Neuronal stem cell (in vitro differentiated cells): ENCODE data around the gene LRCH3.

Source experiments
- DNase-seq: peaks from one replicate; pipeline ENCODE4 v3.0.0-alpha.2; 2013; ENCODE audit warnings: low spot score
- H2AFZ ChIP-seq: one replicate; pipeline ENCODE4 v1.6.1; 2013; ENCODE audit warnings: mild to moderate bottlenecking, low read length, inconsistent platforms
- H2AK5ac ChIP-seq: 2 replicates; pipeline ENCODE4 v1.6.1; 2013; ENCODE audit warnings: low read depth, mild to moderate bottlenecking, inconsistent platforms, low read length, moderate library complexity, mixed read lengths
- H2BK120ac ChIP-seq: 2 replicates; pipeline ENCODE4 v1.6.1; 2013; ENCODE audit warnings: low read depth, mild to moderate bottlenecking, inconsistent platforms, low read length, moderate library complexity, mixed read lengths
- H2BK12ac ChIP-seq: one replicate; pipeline ENCODE4 v1.6.1; 2013; ENCODE audit warnings: low read length, inconsistent platforms
- H2BK15ac ChIP-seq: 2 replicates; pipeline ENCODE4 v1.6.1; 2013; ENCODE audit warnings: mild to moderate bottlenecking, low read length, inconsistent platforms, mixed read lengths
- H2BK5ac ChIP-seq: one replicate; pipeline ENCODE4 v1.6.1; 2013; ENCODE audit warnings: inconsistent platforms, mild to moderate bottlenecking, low read length, moderate library complexity
- H3K14ac ChIP-seq: one replicate; pipeline ENCODE4 v1.6.1; 2013; ENCODE audit warnings: low read length, inconsistent platforms
- H3K18ac ChIP-seq: 2 replicates; pipeline ENCODE4 v1.6.1; 2013; ENCODE audit warnings: low read length, inconsistent platforms
- H3K23ac ChIP-seq: 2 replicates; pipeline ENCODE4 v1.6.1; 2013; ENCODE audit warnings: low read depth, mild to moderate bottlenecking, mixed read lengths, low read length, inconsistent platforms; ENCODE audit not compliant: poor library complexity
- H3K27ac ChIP-seq: replicated peaks from 3 replicates; pipeline ENCODE4 v1.5.1; 2013; ENCODE audit warnings: low read length, inconsistent platforms
- H3K27me3 ChIP-seq, 3 experiments: 2 replicates each; pipeline ENCODE4 v1.6.1; 2013; ENCODE audit warnings: low read length in 3 of 3, mild to moderate bottlenecking in 2 of 3, inconsistent platforms in 1 of 3, low read depth in 1 of 3, mixed read lengths in 1 of 3, moderate library complexity in 1 of 3; ENCODE audit not compliant: control insufficient read depth in 3 of 3, insufficient read depth in 3 of 3
- H3K36me3 ChIP-seq, 2 donors: replicated peaks in 1 of 2; 2 replicates each; pipeline ENCODE4 v1.6.1; 2013; ENCODE audit warnings: low read length in 2 of 2; ENCODE audit not compliant: control insufficient read depth in 2 of 2, insufficient read depth in 2 of 2
- H3K4ac ChIP-seq: 2 replicates; pipeline ENCODE4 v1.6.1; 2013; ENCODE audit warnings: inconsistent platforms, mild to moderate bottlenecking, low read length, moderate library complexity
- H3K4me1 ChIP-seq, 2 donors: 1 replicate in 1 of 2; 2 replicates in 1 of 2; pipeline ENCODE4 v1.6.1; 2013; ENCODE audit warnings: low read length in 2 of 2, low read depth in 1 of 2; ENCODE audit not compliant: control insufficient read depth in 2 of 2, insufficient read depth in 1 of 2
- H3K4me2 ChIP-seq: one replicate; pipeline ENCODE4 v1.6.1; 2013; ENCODE audit warnings: mild to moderate bottlenecking, low read length, inconsistent platforms; ENCODE audit not compliant: insufficient read depth, poor library complexity, severe bottlenecking
- H3K4me3 ChIP-seq, 2 donors: 2 replicates each; pipeline ENCODE4 v1.5.1; 2013; ENCODE audit warnings: low read length in 2 of 2, mild to moderate bottlenecking in 2 of 2, inconsistent platforms in 1 of 2, moderate library complexity in 1 of 2
- H3K79me1 ChIP-seq: one replicate; pipeline ENCODE4 v1.6.1; 2013; ENCODE audit warnings: low read depth, mild to moderate bottlenecking, inconsistent platforms, low read length, moderate library complexity
- H3K9ac ChIP-seq: one replicate; pipeline ENCODE4 v1.6.1; 2013; ENCODE audit warnings: mild to moderate bottlenecking, low read depth, low read length, inconsistent platforms; ENCODE audit not compliant: poor library complexity
- H3K9me3 ChIP-seq, 2 donors: replicated peaks in 1 of 2; 2 replicates each; pipeline versions ENCODE3 to v1.6.1; 2013; ENCODE audit warnings: low read length in 2 of 2, mild to moderate bottlenecking in 2 of 2, inconsistent platforms in 1 of 2, low read depth in 1 of 2, mixed read lengths in 1 of 2, moderate library complexity in 1 of 2; ENCODE audit not compliant: control insufficient read depth in 2 of 2, insufficient read depth in 1 of 2
- H4K8ac ChIP-seq: one replicate; pipeline ENCODE4 v1.6.1; 2013; ENCODE audit warnings: low read depth, mild to moderate bottlenecking, inconsistent platforms, low read length, moderate library complexity
- H4K91ac ChIP-seq: one replicate; pipeline ENCODE4 v1.6.1; 2013; ENCODE audit warnings: low read length, low read depth, mild to moderate bottlenecking, inconsistent platforms; ENCODE audit not compliant: poor library complexity
- WGBS, 2 donors: extraction: QIAGEN DNeasy Blood & Tissue Kit; methylation state at CpG; one replicate each; pipeline ENCODE4 v1.1.7; 2013; ENCODE audit warnings: missing lambda C conversion rate in 2 of 2, mixed read lengths in 1 of 2; ENCODE audit not compliant: insufficient read length in 2 of 2, insufficient replicate concordance in 1 of 2; ENCODE audit errors: extremely low coverage in 2 of 2; 5-methylcytosine and 5-hydroxymethylcytosine counted together

Gene LRCH3

DNA sequence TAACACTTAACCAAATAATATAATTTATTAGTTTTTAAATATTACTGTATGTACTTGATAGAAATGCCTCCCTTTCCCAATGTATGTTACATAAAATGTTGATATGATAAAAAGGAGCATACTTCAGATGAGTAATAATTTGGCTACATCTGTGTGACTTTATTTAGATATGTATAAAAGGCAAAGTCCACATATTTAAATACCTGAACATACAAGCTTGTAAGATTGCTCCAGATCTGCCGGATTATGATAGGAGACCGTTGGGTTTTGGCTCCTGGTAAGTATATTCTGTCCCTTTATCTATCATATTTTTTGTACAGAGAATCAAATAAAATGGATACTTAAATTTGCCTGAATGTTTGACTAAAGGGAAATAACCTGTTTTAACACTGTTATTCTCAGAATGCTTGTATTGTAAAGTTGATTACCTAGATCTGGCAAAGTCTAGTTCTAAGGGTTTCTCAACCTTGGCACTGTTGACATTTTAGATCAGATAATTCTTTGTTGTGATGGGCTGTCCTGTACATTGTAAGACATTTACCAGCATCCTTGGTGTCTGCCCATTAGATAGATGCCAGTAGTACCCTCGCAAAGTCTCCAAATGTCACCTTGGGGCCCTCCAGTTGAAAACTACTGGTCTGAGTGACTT, 38.5 kb downstream of the LRCH3 start:
- H3K4ac ChIP-seq, result no peak overlapping the region
- no peak overlapping the region for H4K91ac ChIP-seq
- H3K23ac ChIP-seq, result no peak overlapping the region
- H2BK120ac ChIP-seq, result no peak overlapping the region
- no peak for DNase-seq
- no peak overlapping the region for H4K8ac ChIP-seq
- peaks cover 12 to 90% of the 10 kb centered on the region in 2 donors for H3K36me3 ChIP-seq
- no CpG with 5 or more reads among the region's 3 CpGs for WGBS, 2 donors
- H3K27me3 ChIP-seq, result no peaks in the 10 kb centered on the region
- no peak overlapping the region for H2AFZ ChIP-seq
- no peak overlapping the region for H3K14ac ChIP-seq
- no peaks in the 10 kb centered on the region for H3K4me1 ChIP-seq
- no peak overlapping the region for H3K27ac ChIP-seq
- H3K4me2 ChIP-seq, result no peak overlapping the region
- no peak overlapping the region for H2BK12ac ChIP-seq
- H2BK5ac ChIP-seq, result no peak overlapping the region
- H2BK15ac ChIP-seq, result no peak overlapping the region
- no peak overlapping the region for H3K9ac ChIP-seq
- H3K79me1 ChIP-seq, result no peaks in the 10 kb centered on the region
- H3K9me3 ChIP-seq, result no peaks in the 10 kb centered on the region
- H3K18ac ChIP-seq, result no peak overlapping the region
- no peak overlapping the region for H3K4me3 ChIP-seq
- H2AK5ac ChIP-seq, result no peak overlapping the region

DNA sequence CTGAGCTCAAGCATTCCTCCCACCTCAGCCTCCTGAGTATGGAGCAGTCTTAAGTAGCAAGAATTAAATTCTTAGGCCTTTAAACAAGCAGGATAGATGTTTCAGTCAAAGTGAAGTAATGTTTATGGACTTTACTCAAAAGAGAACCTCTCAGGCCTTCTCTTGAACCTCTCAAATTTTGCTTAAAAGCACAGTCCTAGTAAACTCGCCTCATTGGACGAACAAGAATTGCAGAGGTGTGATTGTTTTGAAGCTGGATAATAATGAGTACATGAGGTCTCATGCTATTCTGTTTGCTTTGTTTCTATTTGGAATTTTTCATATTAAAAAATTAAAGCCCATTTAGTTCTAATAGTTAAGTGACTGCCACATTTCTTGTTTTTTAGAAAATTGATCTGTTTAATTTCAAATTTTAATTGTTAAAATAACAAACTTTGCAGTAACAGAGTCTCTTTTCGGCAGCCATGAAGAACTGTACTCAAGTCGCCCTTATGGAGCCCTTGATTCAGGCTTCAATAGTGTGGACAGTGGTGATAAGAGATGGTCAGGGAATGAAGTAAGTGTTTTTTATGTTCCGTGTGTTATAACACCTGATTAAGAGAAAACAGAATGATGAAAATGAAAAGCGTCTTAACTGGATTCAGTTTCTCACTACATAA, 39.4 kb downstream of the LRCH3 start:
- H3K9ac ChIP-seq, result no peak overlapping the region
- H3K18ac ChIP-seq, result no peak overlapping the region
- no peak overlapping the region for H3K27ac ChIP-seq
- no peak overlapping the region for H2AFZ ChIP-seq
- no peaks in the 10 kb centered on the region for H3K27me3 ChIP-seq
- no peak overlapping the region for H2BK15ac ChIP-seq
- H3K4ac ChIP-seq, result no peak overlapping the region
- no peak overlapping the region for H4K91ac ChIP-seq
- WGBS, 2 donors, result no CpG with 5 or more reads among the region's 6 CpGs
- no peak overlapping the region for H2BK120ac ChIP-seq
- H4K8ac ChIP-seq, result no peak overlapping the region
- H3K23ac ChIP-seq, result no peak overlapping the region
- no peak overlapping the region for H3K4me3 ChIP-seq
- H3K4me2 ChIP-seq, result no peak overlapping the region
- H3K79me1 ChIP-seq, result no peaks in the 10 kb centered on the region
- H2AK5ac ChIP-seq, result no peak overlapping the region
- H2BK12ac ChIP-seq, result no peak overlapping the region
- H3K14ac ChIP-seq, result no peak overlapping the region
- H2BK5ac ChIP-seq, result no peak overlapping the region
- no peaks in the 10 kb centered on the region for H3K4me1 ChIP-seq
- no peak for DNase-seq
- H3K9me3 ChIP-seq, result no peaks in the 10 kb centered on the region
- H3K36me3 ChIP-seq, result peaks cover 12 to 94% of the 10 kb centered on the region in 2 donors

DNA sequence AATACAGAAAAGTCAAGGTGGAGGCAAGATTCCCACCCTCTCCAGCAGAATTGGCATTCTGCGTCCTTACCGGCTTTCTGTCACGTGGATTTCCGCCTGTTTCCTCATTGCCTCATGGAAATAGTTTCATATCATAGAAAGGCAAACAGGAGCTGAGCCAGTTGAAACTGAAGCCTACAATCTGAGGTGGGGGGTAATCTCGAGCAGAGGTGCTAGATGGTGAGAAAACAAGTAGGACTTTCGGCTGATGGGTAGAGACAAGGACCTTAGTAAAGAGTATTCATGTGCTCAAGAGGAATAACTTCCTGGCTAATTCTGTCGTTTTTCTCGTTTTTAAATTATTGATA, 39.9 kb downstream of the LRCH3 start:
- Histone ChIP-seq H3K4me1 (no peaks in the 10 kb centered on the region), H3K14ac (no peak overlapping the region), H2BK15ac (no peak overlapping the region), H2BK120ac (no peak overlapping the region), H3K23ac (no peak overlapping the region), H3K4me2 (no peak overlapping the region), H3K27me3 (no peaks in the 10 kb centered on the region), H3K18ac (no peak overlapping the region), H3K9ac (no peak overlapping the region), H2BK12ac (no peak overlapping the region), H2AFZ (no peak overlapping the region), H4K8ac (no peak overlapping the region), H3K4ac (no peak overlapping the region), H3K36me3 (peaks cover 14 to 96% of the 10 kb centered on the region in 2 donors), H3K9me3 (no peaks in the 10 kb centered on the region), H3K27ac (no peak overlapping the region), H3K4me3 (no peak overlapping the region), H2AK5ac (no peak overlapping the region), H2BK5ac (no peak overlapping the region), H4K91ac (no peak overlapping the region), H3K79me1 (no peaks in the 10 kb centered on the region)
- no peak for DNase-seq
- WGBS, 2 donors, result no CpG with 5 or more reads among the region's 8 CpGs

DNA sequence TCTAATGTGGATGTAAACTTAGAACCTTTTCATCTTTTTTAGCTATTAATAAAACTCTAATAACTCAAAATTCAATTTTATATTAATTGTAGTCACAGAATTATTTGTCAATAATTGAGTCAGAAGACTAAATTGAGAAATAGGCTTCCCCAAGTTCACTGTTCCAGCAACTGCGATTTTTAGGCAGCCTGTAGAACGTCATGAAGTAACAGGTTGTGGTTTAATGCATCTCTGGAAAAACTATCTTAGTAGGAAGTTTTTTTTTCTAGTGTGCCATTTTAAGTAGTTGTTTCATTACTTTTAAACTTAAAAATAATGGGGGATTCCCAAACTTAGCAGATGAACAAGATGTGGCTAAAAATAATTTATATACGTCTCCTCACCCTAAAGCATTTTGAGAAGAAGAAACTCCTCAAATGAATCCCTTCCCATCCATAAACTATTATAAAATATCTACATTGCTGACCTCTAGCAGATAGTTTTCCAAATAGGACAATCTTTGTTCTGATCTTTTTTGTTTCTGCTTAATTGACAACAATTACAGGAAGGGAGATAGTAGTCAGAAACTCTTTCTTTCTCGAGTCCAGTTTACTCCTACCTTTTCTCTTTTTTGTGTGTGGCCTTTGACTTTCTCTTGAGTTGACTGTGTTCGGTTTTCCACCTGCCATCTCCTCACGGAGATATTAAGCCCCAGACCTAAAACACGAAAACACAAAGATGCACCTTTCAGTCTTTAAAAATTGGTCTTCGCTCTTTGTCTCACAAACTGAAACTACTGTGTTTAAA, 43.1 kb downstream of the LRCH3 start:
- H3K9me3 ChIP-seq, result no peaks in the 10 kb centered on the region
- H3K36me3 ChIP-seq, result peaks cover 9 to 99% of the 10 kb centered on the region in 2 donors
- H2BK120ac ChIP-seq, result no peak overlapping the region
- no peak overlapping the region for H3K4me3 ChIP-seq
- no peak overlapping the region for H2AK5ac ChIP-seq
- H4K8ac ChIP-seq, result no peak overlapping the region
- H3K27me3 ChIP-seq, result no peaks in the 10 kb centered on the region
- H4K91ac ChIP-seq, result no peak overlapping the region
- H3K4me1 ChIP-seq, result no peaks in the 10 kb centered on the region
- H3K9ac ChIP-seq, result no peak overlapping the region
- no peak overlapping the region for H2BK12ac ChIP-seq
- H3K18ac ChIP-seq, result no peak overlapping the region
- no peak overlapping the region for H2BK5ac ChIP-seq
- H3K27ac ChIP-seq, result no peak overlapping the region
- no peak overlapping the region for H2BK15ac ChIP-seq
- no peak overlapping the region for H2AFZ ChIP-seq
- no CpG with 5 or more reads among the region's 8 CpGs for WGBS, 2 donors
- DNase-seq, result no peak
- no peak overlapping the region for H3K14ac ChIP-seq
- no peak overlapping the region for H3K4me2 ChIP-seq
- H3K23ac ChIP-seq, result no peak overlapping the region
- no peak overlapping the region for H3K4ac ChIP-seq
- H3K79me1 ChIP-seq, result no peaks in the 10 kb centered on the region
